Measurements from ENCODE around the gene SGCG. TPM values are rescaled to one million over a fixed set of nuclear protein-coding genes. Genes with fewer than 3 reads are reported as not detected.

Gene SGCG, protein sequence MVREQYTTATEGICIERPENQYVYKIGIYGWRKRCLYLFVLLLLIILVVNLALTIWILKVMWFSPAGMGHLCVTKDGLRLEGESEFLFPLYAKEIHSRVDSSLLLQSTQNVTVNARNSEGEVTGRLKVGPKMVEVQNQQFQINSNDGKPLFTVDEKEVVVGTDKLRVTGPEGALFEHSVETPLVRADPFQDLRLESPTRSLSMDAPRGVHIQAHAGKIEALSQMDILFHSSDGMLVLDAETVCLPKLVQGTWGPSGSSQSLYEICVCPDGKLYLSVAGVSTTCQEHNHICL
- polyA plus RNA-seq (not detected in 2 replicates), polyA minus RNA-seq (not detected in 2 replicates)

DNA sequence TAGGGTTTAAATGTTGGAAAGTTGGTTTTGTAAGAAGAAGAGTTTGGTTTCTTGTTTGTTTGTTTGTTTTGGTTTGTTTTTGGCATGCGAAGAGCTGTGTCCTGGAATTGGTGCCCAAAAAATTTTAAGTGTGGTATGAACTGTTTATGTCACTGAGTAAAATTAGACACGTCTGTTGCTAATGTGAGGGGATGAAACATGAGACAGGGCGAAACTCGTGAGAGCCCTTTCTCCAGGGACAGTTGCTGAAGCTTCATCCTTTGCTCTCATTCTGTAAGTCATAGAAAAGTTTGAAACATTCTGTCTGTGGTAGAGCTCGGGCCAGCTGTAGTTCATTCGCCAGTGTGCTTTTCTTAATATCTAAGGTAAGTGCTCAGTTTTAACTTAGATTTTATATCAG, at the start of gene SGCG:
TSS of gene SGCG (plus strand) at position 269 of the 400 bp plus-strand sequence. CDS start 22,716 bp downstream, outside the sequence.
- no peaks in the 10 kb centered on the region for H3F3A ChIP-seq (ENCODE audit: insufficient read depth, low read length, poor library complexity, severe bottlenecking)
- H3K9me2 ChIP-seq (ENCODE audit: insufficient read depth, low read length) = no peaks in the 10 kb centered on the region
- no peak within 1 kb of the TSS for H3K4me3 ChIP-seq (ENCODE audit: low read length)
- no peak within 1 kb of the TSS for H3K4me2 ChIP-seq (ENCODE audit: low read length)
- no peak within 1 kb of the TSS for H2AFZ ChIP-seq (ENCODE audit: low read depth, low read length)
- H3K27me3 ChIP-seq (ENCODE audit: insufficient read depth, low read depth, low read length) = no peaks in the 10 kb centered on the region
- no peaks in the 10 kb centered on the region for H3K36me3 ChIP-seq (ENCODE audit: insufficient read depth, low read length)
- TF ChIP-seq SMC3 (conservative IDR thresholded peaks at IDR 0.05; ENCODE audit: poor library complexity) = no peak
- TF ChIP-seq, protein P1, sequence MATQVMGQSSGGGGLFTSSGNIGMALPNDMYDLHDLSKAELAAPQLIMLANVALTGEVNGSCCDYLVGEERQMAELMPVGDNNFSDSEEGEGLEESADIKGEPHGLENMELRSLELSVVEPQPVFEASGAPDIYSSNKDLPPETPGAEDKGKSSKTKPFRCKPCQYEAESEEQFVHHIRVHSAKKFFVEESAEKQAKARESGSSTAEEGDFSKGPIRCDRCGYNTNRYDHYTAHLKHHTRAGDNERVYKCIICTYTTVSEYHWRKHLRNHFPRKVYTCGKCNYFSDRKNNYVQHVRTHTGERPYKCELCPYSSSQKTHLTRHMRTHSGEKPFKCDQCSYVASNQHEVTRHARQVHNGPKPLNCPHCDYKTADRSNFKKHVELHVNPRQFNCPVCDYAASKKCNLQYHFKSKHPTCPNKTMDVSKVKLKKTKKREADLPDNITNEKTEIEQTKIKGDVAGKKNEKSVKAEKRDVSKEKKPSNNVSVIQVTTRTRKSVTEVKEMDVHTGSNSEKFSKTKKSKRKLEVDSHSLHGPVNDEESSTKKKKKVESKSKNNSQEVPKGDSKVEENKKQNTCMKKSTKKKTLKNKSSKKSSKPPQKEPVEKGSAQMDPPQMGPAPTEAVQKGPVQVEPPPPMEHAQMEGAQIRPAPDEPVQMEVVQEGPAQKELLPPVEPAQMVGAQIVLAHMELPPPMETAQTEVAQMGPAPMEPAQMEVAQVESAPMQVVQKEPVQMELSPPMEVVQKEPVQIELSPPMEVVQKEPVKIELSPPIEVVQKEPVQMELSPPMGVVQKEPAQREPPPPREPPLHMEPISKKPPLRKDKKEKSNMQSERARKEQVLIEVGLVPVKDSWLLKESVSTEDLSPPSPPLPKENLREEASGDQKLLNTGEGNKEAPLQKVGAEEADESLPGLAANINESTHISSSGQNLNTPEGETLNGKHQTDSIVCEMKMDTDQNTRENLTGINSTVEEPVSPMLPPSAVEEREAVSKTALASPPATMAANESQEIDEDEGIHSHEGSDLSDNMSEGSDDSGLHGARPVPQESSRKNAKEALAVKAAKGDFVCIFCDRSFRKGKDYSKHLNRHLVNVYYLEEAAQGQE (IDR thresholded peaks at IDR 0.05; ENCODE audit: borderline replicate concordance) = no peak
- no peak for TF ChIP-seq MXI1 (conservative IDR thresholded peaks at IDR 0.05; ENCODE audit: poor library complexity, severe bottlenecking)
- no peak for TF ChIP-seq TAF1 (IDR thresholded peaks at IDR 0.05; ENCODE audit: low read depth)
- TF ChIP-seq EP300 (conservative IDR thresholded peaks at IDR 0.05; ENCODE audit: poor library complexity, severe bottlenecking) = no peak
- TF ChIP-seq EZH2 (IDR thresholded peaks at IDR 0.05; ENCODE audit: borderline replicate concordance, insufficient read depth, low read length, poor library complexity, severe bottlenecking) = no peak
- no peak for TF ChIP-seq RAD21 (conservative IDR thresholded peaks at IDR 0.05)
- TF ChIP-seq, protein P2, sequence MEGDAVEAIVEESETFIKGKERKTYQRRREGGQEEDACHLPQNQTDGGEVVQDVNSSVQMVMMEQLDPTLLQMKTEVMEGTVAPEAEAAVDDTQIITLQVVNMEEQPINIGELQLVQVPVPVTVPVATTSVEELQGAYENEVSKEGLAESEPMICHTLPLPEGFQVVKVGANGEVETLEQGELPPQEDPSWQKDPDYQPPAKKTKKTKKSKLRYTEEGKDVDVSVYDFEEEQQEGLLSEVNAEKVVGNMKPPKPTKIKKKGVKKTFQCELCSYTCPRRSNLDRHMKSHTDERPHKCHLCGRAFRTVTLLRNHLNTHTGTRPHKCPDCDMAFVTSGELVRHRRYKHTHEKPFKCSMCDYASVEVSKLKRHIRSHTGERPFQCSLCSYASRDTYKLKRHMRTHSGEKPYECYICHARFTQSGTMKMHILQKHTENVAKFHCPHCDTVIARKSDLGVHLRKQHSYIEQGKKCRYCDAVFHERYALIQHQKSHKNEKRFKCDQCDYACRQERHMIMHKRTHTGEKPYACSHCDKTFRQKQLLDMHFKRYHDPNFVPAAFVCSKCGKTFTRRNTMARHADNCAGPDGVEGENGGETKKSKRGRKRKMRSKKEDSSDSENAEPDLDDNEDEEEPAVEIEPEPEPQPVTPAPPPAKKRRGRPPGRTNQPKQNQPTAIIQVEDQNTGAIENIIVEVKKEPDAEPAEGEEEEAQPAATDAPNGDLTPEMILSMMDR (IDR thresholded peaks at IDR 0.05; ENCODE audit: poor library complexity, severe bottlenecking) = no peak
- no peak for TF ChIP-seq POLR2AphosphoS5 (IDR thresholded peaks at IDR 0.05)
- no peak within 1 kb of the TSS for H3K27ac ChIP-seq (ENCODE audit: low read length)
- H3K79me2 ChIP-seq (replicated peaks; ENCODE audit: insufficient read depth, low read length) = no peaks in the 10 kb centered on the region
- H3K9me3 ChIP-seq (ENCODE audit: low read length) = no peaks in the 10 kb centered on the region
- H3K9ac ChIP-seq (ENCODE audit: low read length) = no peak within 1 kb of the TSS
- H4K20me1 ChIP-seq (ENCODE audit: insufficient read depth) = no peaks in the 10 kb centered on the region

DNA sequence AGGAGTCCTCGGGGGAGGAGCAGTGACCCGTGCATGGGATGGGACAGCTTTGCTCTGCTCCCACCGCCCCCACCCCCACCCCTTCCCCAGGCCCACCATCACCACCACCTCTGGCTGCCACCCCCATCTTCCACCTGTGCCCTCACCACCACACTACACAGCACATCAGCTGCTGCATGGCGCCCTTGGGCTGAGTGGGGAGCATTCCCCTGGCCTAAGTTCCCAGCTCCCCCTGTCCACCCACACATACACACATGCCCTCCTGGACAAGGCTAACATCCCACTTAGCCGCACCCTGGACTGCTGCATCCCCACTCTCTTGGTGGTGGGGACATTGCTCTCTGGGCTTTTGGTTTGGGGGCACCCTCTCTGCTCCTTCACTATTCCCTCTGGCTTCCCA, 46.2 kb upstream of the SGCG start:
- H3K9me3 ChIP-seq (ENCODE audit: low read length) = no peaks in the 10 kb centered on the region
- H3K9ac ChIP-seq (ENCODE audit: low read length) = no peak overlapping the region
- no peak overlapping the region for H3K4me3 ChIP-seq (ENCODE audit: low read length)
- H3K9me2 ChIP-seq (ENCODE audit: insufficient read depth, low read length) = no peaks in the 10 kb centered on the region
- no peaks in the 10 kb centered on the region for H4K20me1 ChIP-seq (ENCODE audit: insufficient read depth)
- TF ChIP-seq, protein P2 (IDR thresholded peaks at IDR 0.05; ENCODE audit: poor library complexity, severe bottlenecking) = no peak
- TF ChIP-seq TAF1 (IDR thresholded peaks at IDR 0.05; ENCODE audit: low read depth) = no peak
- TF ChIP-seq, protein P1 (IDR thresholded peaks at IDR 0.05; ENCODE audit: borderline replicate concordance) = no peak
- TF ChIP-seq EP300 (conservative IDR thresholded peaks at IDR 0.05; ENCODE audit: poor library complexity, severe bottlenecking) = no peak
- no peak for TF ChIP-seq POLR2AphosphoS5 (IDR thresholded peaks at IDR 0.05)
- TF ChIP-seq EZH2 (IDR thresholded peaks at IDR 0.05; ENCODE audit: borderline replicate concordance, insufficient read depth, low read length, poor library complexity, severe bottlenecking) = no peak
- no peak for TF ChIP-seq RAD21 (conservative IDR thresholded peaks at IDR 0.05)
- TF ChIP-seq SMC3 (conservative IDR thresholded peaks at IDR 0.05; ENCODE audit: poor library complexity) = no peak
- TF ChIP-seq MXI1 (conservative IDR thresholded peaks at IDR 0.05; ENCODE audit: poor library complexity, severe bottlenecking) = no peak
- no peak overlapping the region for H3K27ac ChIP-seq (ENCODE audit: low read length)
- H3K27me3 ChIP-seq (ENCODE audit: insufficient read depth, low read depth, low read length) = no peaks in the 10 kb centered on the region
- no peaks in the 10 kb centered on the region for H3F3A ChIP-seq (ENCODE audit: insufficient read depth, low read length, poor library complexity, severe bottlenecking)
- H3K4me2 ChIP-seq (ENCODE audit: low read length) = no peak overlapping the region
- no peaks in the 10 kb centered on the region for H3K36me3 ChIP-seq (ENCODE audit: insufficient read depth, low read length)
- H3K79me2 ChIP-seq (replicated peaks; ENCODE audit: insufficient read depth, low read length) = no peaks in the 10 kb centered on the region
- H2AFZ ChIP-seq (ENCODE audit: low read depth, low read length) = no peak overlapping the region
